ENCODE measurements around the gene EIF5B. TPM values are rescaled to one million over a fixed set of nuclear protein-coding genes. Genes with fewer than 3 reads are reported as not detected.

EIF5B gene
- total RNA-seq, 2 donors from 2014 or later: 40.0 to 62.5 TPM

- intact Hi-C loops (cut with DNase I): loop anchor here in 1 of 2 donors (2.0 kb wide), 1 partner anchor 44 kb away; no protein-coding TSS in a partner anchor
- no peak for DNase-seq (ENCODE audit: low spot score)
Observed at GRCh38 chr2:99445065-99445464, 107.9 kb downstream of the EIF5B start.

GRCh38 chr2:99448556-99448955, 111.4 kb downstream of the EIF5B start:
- intact Hi-C loops (cut with DNase I): no loop called here

GRCh38 chr2:99450199-99450598, 113.0 kb downstream of the EIF5B start:
- intact Hi-C loops (cut with DNase I): no loop called here
- DNase-seq (ENCODE audit: low spot score): no peak

More at GRCh38 chr2:99448556-99448955, 111.4 kb downstream of the EIF5B start:
- no peak for DNase-seq (ENCODE audit: low spot score)

Other genes starting within 250 kb of the EIF5B start
- gene C2orf15, start 195.7 kb upstream of the EIF5B start, total RNA-seq: under 1 TPM in 1 of 2 donors, not detected in 1; 0.33 TPM
- 1 to 10 TPM; 2.3 TPM for gene TSGA10, start 182.4 kb upstream of the EIF5B start, total RNA-seq
- gene LIPT1, start 182.4 kb upstream of the EIF5B start, total RNA-seq: 1 to 10 TPM; 5.7 to 7.2 TPM
- gene MITD1, start 156.3 kb upstream of the EIF5B start, total RNA-seq: 10 to 100 TPM; 20.6 to 22.9 TPM
- gene MRPL30, start 156.2 kb upstream of the EIF5B start, total RNA-seq: 10 to 100 TPM; 19.7 to 22.2 TPM
- gene LYG2, start 81.7 kb upstream of the EIF5B start, total RNA-seq: not detected
- gene LYG1, start 36.2 kb upstream of the EIF5B start, total RNA-seq: under 1 TPM; 0.97 to 1.00 TPM
- gene TXNDC9, start 1.1 kb upstream of the EIF5B start, total RNA-seq: 10 to 100 TPM; 26.2 to 40.3 TPM
- gene REV1, start 152.6 kb downstream of the EIF5B start, total RNA-seq: 10 to 100 TPM; 30.7 to 34.3 TPM

All from posterior vena cava (tissue), 2 donors.